PC-9 (cell line): ENCODE results near the gene STAU1. TPM values are rescaled to one million over a fixed set of nuclear protein-coding genes. Genes with fewer than 3 reads are reported as not detected.
"Not testable (repeated sequence)": the region's sequence is repeated elsewhere in the genome, so short reads cannot be mapped to it uniquely, and the experiment has no call there.

Experiments used
- BruUV-seq: library from RNA; stranded (reverse); fragments of 400-500 nt; replicated peaks from 2 replicates; lab custom pipeline; 2021; lab: Mats Ljungman, UMichigan
- CTCF ChIA-PET: fragments of 300-600 bp; sonication (Branson Sonifier 250); formaldehyde crosslinking; loops from one replicate; lab custom pipeline; 2022; ENCODE audit warnings: antibody characterized with exemption; lab: Charles Lee
- POLR2A ChIA-PET: fragments of 300-600 bp; sonication (Branson Sonifier 250); formaldehyde crosslinking; loops from one replicate; lab custom pipeline; 2022; ENCODE audit warnings: antibody characterized with exemption; ENCODE audit not compliant: unreplicated experiment; lab: Charles Lee
- DNase-seq, 2 experiments: peaks; one replicate each; pipeline versions ENCODE4 v3.0.0 to v3.0.0-alpha.2; 2015 to 2022; ENCODE audit warnings: mixed read lengths in 1 of 2
- H2AFZ ChIP-seq: fragments of 200-600 bp; sonication (generic); 2 replicates; pipeline ENCODE4 v1.8.1; 2017; ENCODE audit warnings: antibody characterized with exemption
- H3F3A ChIP-seq: fragments of 200-600 bp; sonication (generic); 2 replicates; pipeline ENCODE4 v1.8.1; 2017; ENCODE audit warnings: antibody characterized with exemption, mild to moderate bottlenecking, low read depth; ENCODE audit not compliant: insufficient read depth
- H3K27ac ChIP-seq: fragments of 200-600 bp; sonication (generic); 2 replicates; pipeline ENCODE4 v1.6.1; 2016; ENCODE audit warnings: mixed run types
- H3K27me3 ChIP-seq: fragments of 200-600 bp; sonication (generic); 2 replicates; pipeline ENCODE4 v1.6.1; 2016; ENCODE audit warnings: low read depth, mixed run types; ENCODE audit not compliant: insufficient read depth
- H3K36me3 ChIP-seq: fragments of 200-600 bp; sonication (generic); 2 replicates; pipeline ENCODE4 v1.6.1; 2016; ENCODE audit warnings: low read depth, mixed run types
- H3K4me1 ChIP-seq: fragments of 200-600 bp; sonication (generic); replicated peaks from 2 replicates; pipeline ENCODE4 v1.6.1; 2016; ENCODE audit warnings: mixed run types; ENCODE audit not compliant: insufficient read depth
- H3K4me2 ChIP-seq: fragments of 200-600 bp; sonication (generic); 2 replicates; pipeline ENCODE4 v1.6.1; 2017; ENCODE audit warnings: mixed run types
- H3K4me3 ChIP-seq: fragments of 200-600 bp; sonication (generic); 2 replicates; pipeline ENCODE4 v1.6.1; 2016; ENCODE audit warnings: mixed run types
- H3K79me2 ChIP-seq: fragments of 200-600 bp; sonication (generic); 2 replicates; pipeline ENCODE4 v1.6.1; 2017; ENCODE audit warnings: low read depth, mixed run types
- H3K9me2 ChIP-seq: fragments of 200-600 bp; sonication (generic); 2 replicates; pipeline ENCODE4 v1.8.1; 2017; ENCODE audit warnings: mild to moderate bottlenecking; ENCODE audit not compliant: insufficient read depth
- H3K9me3 ChIP-seq: fragments of 200-600 bp; sonication (generic); 2 replicates; pipeline ENCODE4 v1.8.1; 2016; ENCODE audit warnings: low read depth; ENCODE audit not compliant: insufficient read depth
- H4K20me1 ChIP-seq: fragments of 200-600 bp; sonication (generic); 2 replicates; pipeline ENCODE4 v1.8.1; 2017; ENCODE audit not compliant: insufficient read depth
- CTCF ChIP-seq: fragments of 200-600 bp; sonication (generic); conservative IDR thresholded peaks from 2 replicates; pipeline ENCODE4 v1.6.1; 2017; ENCODE audit warnings: mixed run types, antibody characterized with exemption, mild to moderate bottlenecking, moderate library complexity
- EZH2 ChIP-seq: fragments of 200-600 bp; sonication (generic); IDR thresholded peaks from 2 replicates; pipeline ENCODE4 v1.8.0; 2017; ENCODE audit warnings: antibody characterized with exemption, low read depth
- intact Hi-C: fragments of 100-400 bp; cut with micrococcal nuclease; formaldehyde crosslinking; loops from one replicate; pipeline ENCODE4 v1.10.0; 2022; ENCODE audit not compliant: unreplicated experiment
- total RNA-seq: library from RNA; stranded (reverse); gene quantifications from 2 replicates; pipeline ENCODE4 v1.2.3, GENCODE V29; 2021

The STAU1 gene
- total RNA-seq, 1 experiment from 2014 or later, result 153 TPM

GRCh38 chr20:49112596-49113274 is 75.4 kb downstream of the STAU1 start:
- Histone ChIP-seq H3K79me2 (no peaks in the 10 kb centered on the region), H2AFZ (no peak overlapping the region), H3K9me3 (no peaks in the 10 kb centered on the region), H3K9me2 (no peaks in the 10 kb centered on the region), H3K4me2 (no peak overlapping the region), H3K4me3 (no peak overlapping the region), H3K4me1 (no peaks in the 10 kb centered on the region), H4K20me1 (0 out of 2 replicates have a peak, but pooled peaks cover 4% of the 10 kb centered on the region), H3K27ac (no peak overlapping the region), H3F3A (peaks cover 23% of the 10 kb centered on the region; the same call in 1 of the 2 replicates), H3K36me3 (peaks cover 17% of the 10 kb centered on the region), H3K27me3 (no peaks in the 10 kb centered on the region)
- ChIA-PET POLR2A (no interaction called here), CTCF (no interaction called here)
- TF ChIP-seq EZH2 (no peak), CTCF (no peak)
- intact Hi-C loops, result no loop called here
- BruUV-seq, result no TSS peak
- DNase-seq, result peak in 1 of 2 experiments; percentile 10

- ChIA-PET CTCF (no interaction called here), POLR2A (no interaction called here)
- Histone ChIP-seq H2AFZ (no peak overlapping the region), H3K4me3 (no peak overlapping the region), H3K27ac (no peak overlapping the region), H3F3A (peaks cover 39% of the 10 kb centered on the region; the same call in 1 of the 2 replicates), H3K9me2 (no peaks in the 10 kb centered on the region), H3K36me3 (peaks cover 16% of the 10 kb centered on the region), H3K4me1 (no peaks in the 10 kb centered on the region), H3K4me2 (no peak overlapping the region), H3K27me3 (no peaks in the 10 kb centered on the region), H4K20me1 (no peaks in the 10 kb centered on the region), H3K79me2 (no peaks in the 10 kb centered on the region), H3K9me3 (no peaks in the 10 kb centered on the region)
- intact Hi-C loops, result no loop called here
- TF ChIP-seq EZH2, result no peak
- TF ChIP-seq CTCF, result no peak
- no TSS peak for BruUV-seq
- DNase-seq, result peak in 1 of 2 experiments; percentile 30
Measured at GRCh38 chr20:49110767-49111694, 77.1 kb downstream of the STAU1 start.

DNA sequence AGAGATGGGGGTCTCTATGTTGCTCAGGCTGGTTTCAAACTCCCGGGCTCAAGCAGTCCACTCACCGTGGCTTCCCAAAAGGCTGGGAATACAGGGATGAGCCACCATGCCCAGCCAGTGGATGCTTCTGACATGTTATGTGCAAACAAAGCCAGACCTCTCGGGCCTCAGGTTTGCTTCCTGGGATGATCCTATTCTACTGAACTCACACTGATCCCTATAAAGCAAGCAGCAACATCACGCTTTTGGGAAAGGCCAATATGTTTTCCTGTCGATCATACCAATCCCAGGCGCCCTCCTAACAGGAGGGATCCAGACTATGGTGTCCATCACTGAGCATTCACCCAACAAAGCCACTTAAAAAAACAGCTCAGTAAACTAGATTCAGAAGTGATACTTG is 81.8 kb downstream of the STAU1 start:
- Histone ChIP-seq H3K9me3 (no peaks in the 10 kb centered on the region), H3K36me3 (peaks cover 10% of the 10 kb centered on the region), H3K27ac (peak overlapping the region; percentile 0; the same call in 1 of the 2 replicates), H3K27me3 (no peaks in the 10 kb centered on the region), H4K20me1 (peaks cover 4% of the 10 kb centered on the region; the same call in 1 of the 2 replicates), H3K4me2 (no peak overlapping the region), H3K79me2 (no peaks in the 10 kb centered on the region), H3F3A (peaks cover 70% of the 10 kb centered on the region), H3K4me3 (no peak overlapping the region), H3K4me1 (no peaks in the 10 kb centered on the region), H2AFZ (no peak overlapping the region), H3K9me2 (no peaks in the 10 kb centered on the region)
- ChIA-PET POLR2A (interaction anchor here (0.6 to 0.7 kb wide), 2 partner anchors 44 to 138 kb away, joined by 4 to 6 read pairs; no protein-coding TSS in a partner anchor), CTCF (no interaction called here)
- intact Hi-C loops, result loop anchor here (5.0 kb wide), 1 partner anchor 469 kb away; no protein-coding TSS in a partner anchor
- TF ChIP-seq CTCF, result no peak
- TF ChIP-seq EZH2, result no peak
- no peak for DNase-seq
- no TSS peak for BruUV-seq

GRCh38 chr20:49104979-49105547 is 83.1 kb downstream of the STAU1 start:
- H3K4me2 ChIP-seq, H3K9me3 ChIP-seq, DNase-seq, H3K79me2 ChIP-seq, H2AFZ ChIP-seq, H3K27me3 ChIP-seq, H3K4me1 ChIP-seq, H3K9me2 ChIP-seq, CTCF ChIA-PET, H3K4me3 ChIP-seq, H4K20me1 ChIP-seq, BruUV-seq, H3K27ac ChIP-seq: not testable (repeated sequence)
- peaks cover 19% of the 10 kb centered on the region for H3K36me3 ChIP-seq
- POLR2A ChIA-PET, result interaction anchor here (0.6 kb wide), 1 partner anchor 437 kb away, joined by 3 read pairs; no protein-coding TSS in a partner anchor
- intact Hi-C loops, result loop anchor here (5.0 kb wide), 1 partner anchor 468 kb away; no protein-coding TSS in a partner anchor
- peaks cover 62% of the 10 kb centered on the region for H3F3A ChIP-seq
